Medulla oblongata (tissue), 1 donor: Measurements from ENCODE around the gene PRDM12.
"Not testable (repeated sequence)": the region's sequence is repeated elsewhere in the genome, so short reads cannot be mapped to it uniquely, and the experiment has no call there.

Source experiments
- DNase-seq: peaks from one replicate; pipeline ENCODE4 v3.0.0-alpha.2; 2015; ENCODE audit errors: extremely low spot score

The PRDM12 gene

GRCh38 chr9:130663977-130664250 lies 480 bp upstream of the PRDM12 start:
- no peak for DNase-seq

- no peak for DNase-seq
These were observed 636 bp downstream of the PRDM12 start for GRCh38 chr9:130665029-130665430.

DNA sequence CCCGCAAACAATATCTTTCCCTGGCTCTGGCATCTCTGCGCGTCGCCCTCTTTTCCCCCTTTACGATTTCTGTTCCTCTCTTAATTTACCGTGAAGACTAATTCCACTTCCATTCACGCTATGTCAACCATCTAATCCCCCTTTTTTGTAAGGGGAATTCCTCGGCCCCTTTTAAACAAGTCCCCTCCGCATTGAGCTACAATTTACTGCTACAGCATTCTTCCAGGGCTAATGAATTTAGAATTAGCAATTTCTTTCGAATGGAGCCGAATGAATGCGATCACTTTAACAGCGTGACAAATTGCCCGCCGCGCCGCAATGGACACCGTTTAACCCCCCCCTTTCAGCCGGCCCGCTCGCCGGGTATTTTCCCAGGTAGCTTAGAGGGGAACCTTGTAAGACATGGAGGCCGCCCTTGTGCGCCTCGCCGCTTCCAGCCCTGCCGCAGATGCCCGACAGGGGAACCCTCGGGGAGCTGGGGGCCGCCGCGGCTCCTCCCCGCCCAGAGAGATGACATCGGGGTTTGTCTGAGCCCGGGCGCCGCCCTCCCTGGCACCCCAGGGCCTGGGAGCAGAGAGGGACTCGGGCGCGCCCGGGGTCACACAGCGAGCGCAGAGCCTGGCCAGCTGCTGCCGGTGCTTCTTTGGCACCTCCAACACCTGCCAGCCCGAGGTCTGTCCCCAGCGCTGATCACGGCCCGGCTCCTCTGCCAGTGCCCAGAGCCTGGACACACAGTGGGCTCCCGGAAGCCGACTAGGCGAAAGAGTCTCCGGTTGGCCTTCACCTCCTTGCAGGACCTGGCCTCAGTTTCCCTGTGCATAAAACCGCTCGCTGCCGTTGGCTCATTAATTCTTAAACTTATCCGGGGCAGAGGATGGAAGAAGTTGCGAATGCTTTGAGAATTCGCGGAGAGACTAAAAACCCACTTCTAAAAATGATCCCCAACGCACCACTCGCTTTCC lies 1.3 kb downstream of the PRDM12 start:
- no peak for DNase-seq

- no peak for DNase-seq
These were observed 2.2 kb downstream of the PRDM12 start for GRCh38 chr9:130666393-130667119.

GRCh38 chr9:130667120-130667435 lies 2.7 kb downstream of the PRDM12 start:
- no peak for DNase-seq

DNA sequence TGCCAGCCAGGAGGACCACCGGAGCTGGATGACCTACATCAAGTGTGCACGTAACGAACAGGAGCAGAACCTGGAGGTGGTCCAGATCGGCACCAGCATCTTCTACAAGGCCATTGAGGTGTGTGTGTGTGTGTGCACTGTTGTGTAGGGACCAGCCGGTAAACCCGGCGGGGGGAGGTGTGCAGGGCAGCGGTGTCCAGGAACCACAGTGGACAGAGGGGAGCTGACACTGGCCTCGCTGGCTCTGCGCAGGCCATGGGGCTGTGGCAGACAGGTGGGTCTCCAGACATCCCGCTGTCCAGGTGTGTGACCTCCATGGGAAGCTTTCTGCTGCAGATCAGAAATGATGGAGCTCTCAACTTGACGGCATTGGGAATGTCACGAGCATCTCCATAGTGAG lies 3.8 kb downstream of the PRDM12 start:
- no peak for DNase-seq

DNA sequence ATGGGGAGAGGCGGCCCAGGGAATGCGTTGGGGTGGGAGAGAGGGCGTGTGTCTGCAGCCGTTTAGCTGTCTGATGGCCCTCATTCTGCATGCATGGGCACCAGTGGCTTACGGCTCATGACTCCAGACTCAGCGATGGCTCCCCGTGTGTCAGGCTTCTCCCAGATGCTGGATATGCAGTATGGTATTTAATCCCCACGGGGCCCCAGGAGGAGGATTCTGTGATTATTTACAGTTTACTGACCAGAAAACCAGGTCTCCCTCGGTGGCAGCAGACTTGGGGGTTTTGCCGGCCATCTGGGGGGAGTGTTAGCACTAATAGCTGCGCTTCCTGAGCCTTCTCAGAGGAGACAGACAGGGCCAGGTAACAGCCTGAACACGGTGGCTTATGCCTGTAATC lies 4.3 kb downstream of the PRDM12 start:
- no peak for DNase-seq

DNA sequence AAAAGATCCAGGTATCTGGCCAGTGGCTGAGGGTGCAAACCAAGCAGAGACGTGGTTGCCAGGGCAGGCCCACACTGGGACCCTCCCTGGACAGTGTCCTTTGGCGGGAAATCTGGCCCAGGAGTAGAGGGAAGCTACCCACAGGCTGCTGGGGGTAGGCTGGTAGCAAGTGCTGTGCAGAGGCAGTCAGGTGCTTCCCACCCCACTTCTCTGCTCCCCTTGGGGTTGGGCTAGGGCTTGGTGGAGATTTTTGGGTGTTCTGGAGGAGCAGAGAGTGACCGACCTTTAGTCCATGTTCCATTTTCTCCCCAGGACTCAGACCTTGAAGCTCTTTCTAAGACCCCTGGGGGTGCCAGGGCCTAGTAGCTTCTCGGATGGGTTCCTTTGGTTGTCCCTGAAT lies 5.6 kb downstream of the PRDM12 start:
- DNase-seq, result no peak

- DNase-seq, result no peak
These were observed 6.2 kb downstream of the PRDM12 start for GRCh38 chr9:130670644-130671043.

DNA sequence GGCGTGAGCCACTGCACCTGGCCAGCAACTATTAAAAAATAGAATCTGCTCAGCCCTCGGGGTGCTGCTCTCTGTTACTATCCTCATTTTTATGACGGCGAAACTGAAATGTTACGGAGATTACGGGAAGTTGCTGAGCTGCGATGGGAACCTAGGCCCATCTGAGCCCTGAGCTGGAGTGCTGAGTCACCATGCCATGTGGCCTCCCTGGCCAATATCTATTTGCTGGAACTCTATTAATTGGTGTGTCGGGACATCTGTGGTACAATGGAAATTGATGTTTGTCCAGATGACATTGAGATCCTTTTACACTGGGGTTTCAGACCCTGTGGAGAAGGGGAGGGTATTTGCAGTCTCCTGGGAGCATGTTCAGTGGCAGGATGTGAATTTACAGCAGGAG lies 8.1 kb downstream of the PRDM12 start:
- DNase-seq, result no peak

- DNase-seq, result no peak
These were observed 8.7 kb downstream of the PRDM12 start for GRCh38 chr9:130672933-130673615.

DNA sequence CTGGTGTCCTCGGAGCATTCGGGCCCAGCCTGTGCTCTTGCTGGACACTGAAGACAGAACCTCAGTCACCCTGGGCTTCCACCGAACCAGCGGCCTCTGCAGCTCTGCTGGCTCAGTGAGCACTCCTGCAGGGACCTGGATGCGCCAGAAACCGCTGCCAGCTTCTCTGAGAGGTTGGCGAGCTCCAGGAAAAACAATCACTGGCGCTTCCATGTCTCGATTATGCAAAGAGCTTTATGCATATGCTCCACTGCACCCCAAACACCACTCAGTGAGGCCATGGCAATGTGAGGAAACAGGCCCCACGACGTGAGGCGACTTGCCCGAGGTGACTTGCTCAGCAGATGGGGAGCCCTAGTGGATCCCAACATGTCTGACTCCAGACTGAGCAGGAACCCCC lies 11.0 kb downstream of the PRDM12 start:
- DNase-seq, result no peak

DNA sequence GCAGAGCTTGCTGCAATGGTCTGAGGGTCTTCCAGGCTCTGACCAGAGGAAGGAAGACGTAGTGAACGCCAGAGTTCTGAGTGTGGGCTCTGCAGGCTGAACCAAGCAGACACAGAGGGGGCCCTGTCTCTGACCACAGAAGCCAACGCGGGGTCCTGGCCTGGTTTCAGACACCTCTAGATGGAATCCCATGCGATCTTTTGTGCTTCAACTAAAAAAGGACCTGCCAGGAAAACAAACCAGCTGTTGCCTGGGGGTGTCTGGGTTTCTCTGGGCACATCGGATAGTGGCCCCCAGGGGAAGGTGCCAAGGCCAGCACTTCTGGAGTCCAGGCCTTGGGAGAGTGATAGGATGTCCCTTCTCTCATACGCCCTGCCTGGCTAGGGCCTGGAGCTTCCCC lies 12.9 kb downstream of the PRDM12 start:
- no peak for DNase-seq

- no peak for DNase-seq
These were observed 16.7 kb downstream of the PRDM12 start for GRCh38 chr9:130680836-130681768.

DNA sequence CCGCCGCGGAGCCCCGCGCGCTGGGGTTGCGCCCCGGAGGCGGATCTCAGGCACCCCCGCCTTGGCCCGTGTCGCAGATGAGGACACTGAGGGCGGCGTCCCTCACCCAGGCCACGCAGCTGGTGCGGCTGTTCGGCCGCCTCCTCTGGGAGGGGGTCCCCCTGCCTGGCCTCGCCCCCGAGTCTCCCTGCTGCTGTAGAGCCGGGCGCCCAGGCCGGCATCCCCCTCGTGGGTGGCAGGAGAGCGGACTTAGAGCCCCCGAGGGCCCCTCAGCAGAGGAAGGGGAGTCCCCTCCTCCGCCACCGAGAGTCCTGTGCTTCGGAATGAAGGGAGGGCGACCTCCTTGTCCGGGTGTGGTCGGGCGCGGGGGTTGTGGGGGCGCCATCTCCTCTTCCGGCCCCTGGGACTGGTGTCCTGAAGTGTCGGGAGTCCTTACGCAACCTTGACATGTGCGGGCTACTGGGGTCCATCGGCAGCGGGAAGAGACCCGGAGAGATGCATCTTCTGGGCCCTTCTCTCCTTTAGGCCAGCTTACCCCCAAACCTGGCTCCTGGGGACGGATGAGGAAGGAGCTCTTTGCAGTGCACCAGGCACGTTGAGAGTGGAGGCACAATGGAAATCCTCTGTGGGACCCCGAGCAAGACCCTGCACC lies 17.5 kb downstream of the PRDM12 start:
- no peak for DNase-seq

- peak; percentile 88 for DNase-seq
These were observed 18.2 kb downstream of the PRDM12 start for GRCh38 chr9:130682421-130683121.

- DNase-seq, result no peak
These were observed 20.7 kb downstream of the PRDM12 start for GRCh38 chr9:130685104-130685503.

DNA sequence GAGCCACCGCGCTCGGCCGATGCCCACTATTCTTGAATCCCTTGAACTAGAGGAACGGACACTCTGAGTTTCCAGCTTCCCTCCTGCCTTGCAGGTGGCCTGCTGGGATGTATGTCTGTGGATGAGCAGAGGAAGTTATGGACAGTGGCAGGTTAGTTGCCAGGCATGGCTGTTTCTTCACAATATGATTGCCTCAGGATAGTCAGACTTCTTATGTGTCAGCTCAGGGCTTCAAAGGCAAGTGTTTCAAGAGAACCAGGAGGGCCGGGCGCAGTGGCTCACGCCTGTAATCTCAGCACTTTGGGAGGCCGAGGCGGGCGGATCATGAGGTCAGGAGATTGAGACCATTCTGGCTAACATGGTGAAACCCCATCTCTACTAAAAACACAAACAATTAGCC lies 21.6 kb downstream of the PRDM12 start:
- DNase-seq, result not testable (repeated sequence)

DNA sequence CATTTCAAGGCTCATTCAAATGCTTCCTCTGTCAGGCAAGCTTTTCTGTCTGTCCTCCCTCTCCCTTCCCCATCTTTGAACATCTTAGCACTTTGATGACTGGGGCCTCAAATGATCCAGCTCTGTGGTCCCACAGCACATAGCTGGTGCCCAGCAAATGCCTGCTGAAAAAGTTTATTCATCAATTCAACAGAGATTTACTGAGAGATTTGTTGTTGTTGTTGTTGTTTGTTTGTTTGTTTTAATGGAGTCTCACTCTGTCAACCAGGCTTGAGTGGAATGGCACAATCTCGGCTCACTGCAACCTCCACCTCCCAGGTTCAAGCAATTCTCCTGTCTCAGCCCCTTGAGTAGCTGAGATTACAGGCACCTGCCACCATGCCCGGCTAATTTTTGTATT lies 23.2 kb downstream of the PRDM12 start:
- no peak for DNase-seq

- no peak for DNase-seq
These were observed 23.7 kb downstream of the PRDM12 start for GRCh38 chr9:130688072-130688471.

DNA sequence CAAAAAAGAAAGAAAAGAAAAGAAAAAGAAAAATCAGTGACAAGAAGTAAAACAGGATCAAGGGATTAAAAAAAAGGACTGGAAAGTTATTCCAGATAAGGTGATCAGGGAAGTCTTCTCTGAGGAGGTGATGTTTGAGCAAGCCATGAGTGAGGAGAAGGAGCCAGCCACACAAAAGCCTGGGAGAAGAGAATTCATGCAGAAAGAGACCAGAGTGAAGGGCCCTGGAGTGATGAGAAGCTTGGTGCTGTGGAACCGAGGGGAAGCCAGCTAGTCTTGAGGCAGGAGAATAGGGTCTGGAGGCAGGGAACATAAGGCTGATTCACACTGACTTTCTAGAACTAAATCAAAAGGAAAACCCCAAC lies 25.2 kb downstream of the PRDM12 start:
- no peak for DNase-seq
